GM12873 (cell line): ENCODE measurements around the gene CACNA1A.

ENCODE experiments used
- CTCF ChIP-seq: IDR thresholded peaks from 2 replicates; pipeline ENCODE4 v1.5.1; 2012; ENCODE audit warnings: low read depth, mild to moderate bottlenecking, moderate library complexity, low read length, control low read depth; ENCODE audit not compliant: insufficient read depth; ENCODE audit errors: missing control alignments

Gene CACNA1A

GRCh38 chr19:13225085-13225484 is 281.2 kb downstream of the CACNA1A start:
- no peak for TF ChIP-seq CTCF

- TF ChIP-seq CTCF: no peak
These were observed 285.4 kb downstream of the CACNA1A start for GRCh38 chr19:13220847-13221246.

DNA sequence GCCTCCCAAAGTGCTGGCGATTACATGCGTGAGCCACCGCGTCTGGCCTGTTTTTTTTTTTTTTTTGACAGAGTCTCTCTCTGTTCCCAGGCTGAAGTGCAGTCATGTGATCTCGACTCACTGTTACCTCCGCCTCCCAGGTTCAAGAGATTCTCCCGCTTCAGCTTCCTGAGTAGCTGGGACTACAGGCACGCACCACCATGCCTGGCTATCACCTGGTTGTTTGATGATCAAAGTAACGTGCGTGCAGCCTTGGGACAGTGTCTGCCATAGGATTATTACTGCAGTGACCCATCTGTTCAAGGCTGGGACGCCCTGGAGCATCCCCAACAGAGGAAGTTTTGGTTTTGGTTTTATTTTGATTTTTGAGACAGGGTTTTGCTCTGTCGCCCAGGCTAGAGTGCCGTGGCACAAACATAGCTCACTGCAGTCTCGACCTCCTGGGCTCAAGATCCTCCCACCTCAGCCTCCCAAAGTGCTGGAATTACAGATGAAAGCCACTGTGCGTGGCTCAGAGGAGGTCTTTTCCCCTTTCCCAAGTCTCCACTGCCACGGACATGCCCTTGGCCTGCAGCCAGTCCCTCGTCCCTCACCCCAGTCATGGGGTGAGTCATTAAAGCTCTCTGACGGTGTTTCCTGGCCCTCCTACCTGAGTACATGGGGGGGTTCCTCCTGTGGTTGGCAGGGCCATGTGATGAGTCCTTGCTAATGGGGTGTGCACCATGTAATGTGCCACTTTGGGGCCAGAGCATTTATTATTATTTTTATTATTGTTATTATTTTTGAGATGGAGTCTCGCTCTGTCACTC is 290.5 kb downstream of the CACNA1A start:
- TF ChIP-seq CTCF: no peak

DNA sequence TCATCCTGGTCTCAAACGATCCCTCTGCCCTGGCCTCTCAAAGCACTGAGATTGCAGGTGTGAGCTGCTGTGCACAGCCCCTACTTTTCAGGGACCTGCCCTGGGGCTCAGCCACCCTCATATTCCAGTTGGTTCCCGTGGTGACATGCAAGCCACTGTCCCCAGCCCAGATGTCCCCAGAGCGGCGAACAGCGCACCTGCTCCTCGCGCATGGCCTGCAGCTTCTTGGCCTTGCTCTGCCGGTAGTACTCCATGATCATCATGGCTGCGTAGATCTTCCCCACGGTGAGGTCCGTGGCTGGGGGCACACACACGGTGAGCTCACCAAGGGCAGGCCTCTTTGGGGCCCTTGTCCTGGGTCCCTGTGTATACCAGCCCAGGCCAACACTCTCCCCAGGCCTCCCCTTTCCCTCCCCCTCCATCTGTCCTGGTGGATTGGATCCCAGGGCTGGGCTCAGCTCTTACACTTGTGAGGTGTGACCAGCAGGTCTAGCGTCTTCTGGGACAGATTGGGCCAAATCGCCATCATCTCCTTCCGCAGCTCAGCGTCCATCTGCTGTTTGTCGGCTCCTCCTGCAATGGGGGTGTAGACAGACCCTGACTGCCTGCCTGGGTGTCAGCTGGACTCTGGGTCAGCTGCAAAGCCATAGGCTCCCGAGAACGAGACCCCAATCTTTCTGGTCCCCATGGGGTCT is 292.1 kb downstream of the CACNA1A start:
- no peak for TF ChIP-seq CTCF

GRCh38 chr19:13212759-13213330 is 293.4 kb downstream of the CACNA1A start:
- peak; percentile 89 for TF ChIP-seq CTCF

GRCh38 chr19:13211426-13212308 is 294.6 kb downstream of the CACNA1A start:
- no peak for TF ChIP-seq CTCF

GRCh38 chr19:13210941-13211340 is 295.3 kb downstream of the CACNA1A start:
- no peak for TF ChIP-seq CTCF
